NCI-H1417 (cell line): ENCODE results near the gene AMBRA1.

Source experiments
- DNase-seq, 3 experiments: peaks; one replicate each; lab custom pipeline; 2025; lab: John Stamatoyannopoulos, UW

AMBRA1 gene

GRCh38 chr11:46438211-46438610 is 155.6 kb downstream of the AMBRA1 start:
- peak in 2 of 3 experiments; percentile 17 to 44 for DNase-seq

- no peak for DNase-seq
These were observed 156.6 kb downstream of the AMBRA1 start for GRCh38 chr11:46437122-46437689.

- no peak for DNase-seq
These were observed 157.7 kb downstream of the AMBRA1 start for GRCh38 chr11:46436113-46436512.

GRCh38 chr11:46435679-46436078 is 158.1 kb downstream of the AMBRA1 start:
- no peak for DNase-seq

GRCh38 chr11:46431211-46431610 is 162.6 kb downstream of the AMBRA1 start:
- DNase-seq = no peak

- DNase-seq = no peak
These were observed 164.1 kb downstream of the AMBRA1 start for GRCh38 chr11:46429717-46430116.

GRCh38 chr11:46427364-46427763 is 166.5 kb downstream of the AMBRA1 start:
- DNase-seq = no peak

- DNase-seq = no peak
These were observed 167.4 kb downstream of the AMBRA1 start for GRCh38 chr11:46426233-46426991.

GRCh38 chr11:46422588-46422987 is 171.2 kb downstream of the AMBRA1 start:
- DNase-seq = no peak

GRCh38 chr11:46421257-46421880 is 172.5 kb downstream of the AMBRA1 start:
- no peak for DNase-seq

GRCh38 chr11:46420513-46420912 is 173.3 kb downstream of the AMBRA1 start:
- no peak for DNase-seq

GRCh38 chr11:46418751-46419150 is 175.1 kb downstream of the AMBRA1 start:
- no peak for DNase-seq

- no peak for DNase-seq
These were observed 176.1 kb downstream of the AMBRA1 start for GRCh38 chr11:46417711-46418110.

GRCh38 chr11:46414879-46415278 is 178.9 kb downstream of the AMBRA1 start:
- DNase-seq = peak in 1 of 3 experiments; percentile 95

GRCh38 chr11:46414466-46414796 is 179.4 kb downstream of the AMBRA1 start:
- DNase-seq = peak; percentile 65 to 100 (median 94)

GRCh38 chr11:46413760-46414465 is 179.9 kb downstream of the AMBRA1 start:
- DNase-seq = peak; percentile 68 to 100 (median 90)

GRCh38 chr11:46410021-46410420 is 183.8 kb downstream of the AMBRA1 start:
- peak in 2 of 3 experiments; percentile 28 to 48 for DNase-seq

GRCh38 chr11:46408407-46408986 is 185.3 kb downstream of the AMBRA1 start:
- no peak for DNase-seq

- no peak for DNase-seq
These were observed 186.2 kb downstream of the AMBRA1 start for GRCh38 chr11:46407635-46408034.

GRCh38 chr11:46404476-46405017 is 189.3 kb downstream of the AMBRA1 start:
- no peak for DNase-seq

- DNase-seq = no peak
These were observed 190.6 kb downstream of the AMBRA1 start for GRCh38 chr11:46402957-46403902.
